ENCODE data around the gene SHISA4. TPM values are rescaled to one million over a fixed set of nuclear protein-coding genes. Genes with fewer than 3 reads are reported as not detected.
"Not testable (repeated sequence)": the region's sequence is repeated elsewhere in the genome, so short reads cannot be mapped to it uniquely, and the experiment has no call there.

The SHISA4 gene
- total RNA-seq, 1 donor from 2014 or later, result 10.3 TPM

- DNase-seq (ENCODE audit: low spot score), result no peak
Observed at GRCh38 chr1:201921952-201922558, 33.4 kb downstream of the SHISA4 start.

DNA sequence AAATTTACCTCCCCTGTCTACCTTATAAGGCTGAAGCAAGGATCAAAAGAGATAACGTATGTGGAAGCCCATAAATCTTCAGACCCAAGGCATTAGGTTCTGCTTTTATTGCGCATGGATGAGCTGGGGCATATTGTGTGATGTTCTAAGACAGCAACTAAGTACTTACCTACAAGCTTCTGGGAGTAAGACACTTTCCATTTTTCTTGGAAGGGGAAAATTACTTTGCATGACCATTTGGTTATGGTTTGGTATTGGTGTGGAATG is 36.5 kb downstream of the SHISA4 start:
- no peak for DNase-seq (ENCODE audit: low spot score)

DNA sequence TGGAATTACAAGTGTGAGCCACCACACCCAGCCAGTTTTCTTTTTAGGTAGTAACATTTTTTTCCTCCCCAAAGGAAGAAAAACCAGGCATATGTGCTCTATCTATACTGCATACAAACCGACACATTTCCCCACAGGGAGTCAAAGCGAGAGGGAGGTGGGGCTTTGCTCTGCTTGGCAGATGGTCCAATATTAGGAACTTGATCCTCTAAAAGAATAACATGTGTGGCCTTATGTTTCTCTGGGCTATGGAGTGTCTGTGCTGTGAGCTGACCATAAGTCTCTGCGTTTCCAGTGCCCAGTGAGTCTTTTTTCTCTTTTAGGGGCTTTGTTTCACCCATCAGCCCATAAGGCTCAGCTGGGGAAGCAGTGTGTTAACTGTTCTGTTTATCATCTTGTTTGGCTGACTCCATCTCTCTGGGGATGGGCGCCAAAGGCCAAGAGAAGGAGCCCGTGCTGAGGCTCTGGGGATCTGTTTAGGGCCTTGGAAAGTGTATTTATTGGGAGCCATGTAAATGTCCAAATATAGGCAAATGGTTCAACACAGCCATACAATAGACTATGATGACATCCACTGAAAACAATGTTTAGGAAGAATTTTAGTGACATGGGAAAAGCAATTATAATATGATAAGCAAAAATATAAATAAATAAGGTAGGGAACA is 37.4 kb downstream of the SHISA4 start:
- DNase-seq (ENCODE audit: low spot score), result no peak

GRCh38 chr1:201928266-201928665 is 39.6 kb downstream of the SHISA4 start:
- DNase-seq (ENCODE audit: low spot score), result no peak

- no peak for DNase-seq (ENCODE audit: low spot score)
Observed at GRCh38 chr1:201930137-201930536, 41.4 kb downstream of the SHISA4 start.

GRCh38 chr1:201930803-201931202 is 42.1 kb downstream of the SHISA4 start:
- DNase-seq (ENCODE audit: low spot score), result no peak

GRCh38 chr1:201933840-201934430 is 45.2 kb downstream of the SHISA4 start:
- no peak for DNase-seq (ENCODE audit: low spot score)

GRCh38 chr1:201937624-201938213 is 49.0 kb downstream of the SHISA4 start:
- DNase-seq (ENCODE audit: low spot score), result no peak

- no peak for DNase-seq (ENCODE audit: low spot score)
Observed at GRCh38 chr1:201938440-201939035, 49.8 kb downstream of the SHISA4 start.

DNA sequence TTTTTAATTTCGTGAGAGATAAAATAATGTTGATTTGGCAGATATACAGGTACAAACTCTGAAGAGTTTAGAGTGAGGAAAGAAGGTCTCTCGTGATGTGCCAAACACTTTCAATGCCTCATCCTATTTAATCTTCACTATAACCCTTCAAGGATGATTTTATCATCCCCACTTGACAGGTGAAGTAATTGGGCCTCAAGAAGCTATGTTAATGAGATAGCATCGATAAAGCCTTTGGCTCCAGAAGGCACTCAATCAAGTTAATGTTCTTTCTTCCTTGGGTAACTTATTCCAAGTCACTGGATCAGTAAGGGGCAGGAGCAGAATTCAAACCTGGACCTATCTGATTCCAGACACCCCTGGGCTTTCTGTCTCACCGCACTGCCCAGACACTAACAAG is 50.5 kb downstream of the SHISA4 start:
- DNase-seq (ENCODE audit: low spot score), result no peak

DNA sequence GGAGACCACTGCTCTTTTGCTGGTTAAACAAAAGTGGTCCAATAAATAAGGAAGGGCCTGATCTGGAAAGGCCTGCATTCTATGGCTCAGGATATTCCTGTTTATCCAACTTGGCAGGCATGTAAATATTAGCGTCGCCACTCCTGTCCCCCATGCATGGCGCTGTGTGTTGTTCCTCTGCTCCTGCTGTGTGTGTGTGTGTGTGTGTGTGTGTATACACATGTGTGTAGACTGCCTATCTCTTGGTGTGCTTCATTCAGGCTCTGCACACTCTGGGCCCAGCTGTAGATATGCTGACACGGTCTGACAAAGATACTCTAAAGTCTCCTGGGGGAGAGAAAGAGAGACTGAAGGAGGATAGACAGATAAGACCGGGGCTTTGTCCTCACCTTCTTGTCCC is 50.9 kb downstream of the SHISA4 start:
- no peak for DNase-seq (ENCODE audit: low spot score)

DNA sequence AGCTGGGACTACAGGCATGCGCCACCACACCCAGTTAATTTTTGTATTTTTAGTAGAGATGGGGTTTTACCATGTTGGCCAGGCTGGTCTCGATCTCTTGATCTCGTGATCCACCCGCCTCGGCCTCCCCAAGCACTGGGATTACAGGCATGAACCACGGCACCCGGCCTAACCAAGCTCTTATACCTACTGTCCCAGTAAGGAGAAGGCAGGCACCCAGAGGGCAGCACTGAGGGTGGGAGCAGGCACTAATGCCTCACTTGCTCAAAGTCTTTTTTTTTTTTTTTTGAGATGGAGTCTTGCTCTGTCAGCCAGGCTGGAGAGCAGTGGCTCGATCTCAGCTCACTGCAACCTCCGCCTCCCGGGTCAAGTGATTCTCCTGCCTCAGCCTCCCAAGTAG is 51.6 kb downstream of the SHISA4 start:
- DNase-seq (ENCODE audit: low spot score), result not testable (repeated sequence)

DNA sequence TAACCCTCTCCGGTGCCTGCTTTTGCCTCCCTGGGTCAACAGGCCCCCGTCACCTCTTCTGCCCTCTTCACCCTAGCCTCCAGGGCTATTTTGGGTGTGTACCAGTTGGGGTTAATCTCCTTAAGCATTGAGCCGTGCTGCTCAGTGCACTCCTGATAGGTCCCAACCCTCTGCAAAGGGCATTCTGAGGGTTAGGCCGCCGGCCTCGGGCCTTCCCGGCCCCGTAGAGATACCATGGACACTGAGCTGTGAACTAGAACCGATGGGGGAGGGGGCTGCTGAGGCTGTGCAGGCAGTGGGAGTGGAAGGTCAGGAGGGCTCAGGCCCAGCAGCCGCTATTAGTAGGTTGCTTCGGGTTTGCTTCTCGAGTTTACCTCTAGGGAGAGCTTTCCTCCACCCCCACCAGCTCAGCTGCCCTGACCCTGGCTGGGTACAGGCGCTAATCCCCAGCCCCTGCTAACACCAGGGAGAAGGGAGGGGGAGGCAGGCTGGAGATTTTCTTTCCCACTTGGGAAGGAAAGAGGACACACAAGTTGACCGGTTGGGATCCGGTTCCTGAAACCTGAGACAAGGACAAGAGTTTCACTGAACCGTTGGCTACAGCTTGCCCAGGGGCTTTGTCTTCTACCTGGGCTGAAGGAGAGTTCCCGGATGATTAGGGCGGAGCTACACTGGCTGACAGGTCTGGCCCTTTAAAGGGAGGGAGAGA is 52.9 kb downstream of the SHISA4 start:
- DNase-seq (ENCODE audit: low spot score), result no peak

- no peak for DNase-seq (ENCODE audit: low spot score)
Observed at GRCh38 chr1:201942129-201942495, 53.4 kb downstream of the SHISA4 start.

Small RNA genes within 50 kb of the gene (microRNA-seq; reads per million reads assigned to microRNA genes)
- not detected for gene MIR6739 (ENCODE audit: borderline number of aligned reads)

Other genes starting within 250 kb of the SHISA4 start
- gene IPO9, start 59.7 kb upstream of the SHISA4 start, total RNA-seq, result 40.9 TPM
- 26.5 TPM for gene LMOD1, start 57.6 kb downstream of the SHISA4 start, total RNA-seq
- gene TIMM17A, start 66.6 kb downstream of the SHISA4 start, total RNA-seq, result 61.7 TPM
- 40.7 TPM for gene RNPEP, start 93.8 kb downstream of the SHISA4 start, total RNA-seq
- gene ELF3, start 121.7 kb downstream of the SHISA4 start, total RNA-seq, result 1.9 TPM
- not detected for gene GPR37L1, start 234.0 kb downstream of the SHISA4 start, total RNA-seq

All from mesenteric fat pad (tissue), 1 donor.